Loucy (cell line): ENCODE results near the gene ARSG.

ENCODE experiments used
- CTCF ChIP-seq: fragments of 200-600 bp; sonication (generic); conservative IDR thresholded peaks from 2 replicates; pipeline ENCODE4 v1.5.1; 2014; ENCODE audit warnings: mild to moderate bottlenecking, antibody characterized with exemption, low read length
- EZH2phosphoT487 ChIP-seq: fragments of 200-600 bp; IDR thresholded peaks from 2 replicates; pipeline ENCODE4 v1.6.1; 2018; ENCODE audit warnings: antibody characterized with exemption, mild to moderate bottlenecking, moderate library complexity, borderline replicate concordance

GRCh38 chr17:68446626-68447041 lies 155.3 kb downstream of the ARSG start:
- TF ChIP-seq CTCF, result no peak
- no peak for TF ChIP-seq EZH2phosphoT487
